H1 (cell line): ENCODE measurements around the gene QPCT. TPM values are rescaled to one million over a fixed set of nuclear protein-coding genes. Genes with fewer than 3 reads are reported as not detected.

Experiments
- BACH1 ChIP-seq: IDR thresholded peaks from 2 replicates; pipeline ENCODE4 v1.6.1; 2012; ENCODE audit warnings: low read length, improper control_type of control experiment
- EGR1 ChIP-seq: IDR thresholded peaks from 2 replicates; pipeline ENCODE4 v1.6.1; 2011; ENCODE audit warnings: low read depth, low read length, borderline replicate concordance
- GABPA ChIP-seq: IDR thresholded peaks from 2 replicates; pipeline ENCODE4 v1.6.1; 2011; ENCODE audit warnings: mild to moderate bottlenecking, low read length, moderate library complexity, borderline replicate concordance; ENCODE audit not compliant: insufficient read depth
- JUN ChIP-seq: IDR thresholded peaks from 2 replicates; pipeline ENCODE4 v1.6.1; 2011; ENCODE audit warnings: low read depth, mild to moderate bottlenecking, improper control_type of control experiment, low read length
- RFX5 ChIP-seq: IDR thresholded peaks from 2 replicates; pipeline ENCODE4 v1.6.1; 2011; ENCODE audit warnings: low read depth, low read length, improper control_type of control experiment, borderline replicate concordance
- SIN3A ChIP-seq, 2 experiments: IDR thresholded peaks in 1 of 2; conservative IDR thresholded peaks in 1 of 2; 2 replicates each; pipeline ENCODE4 v1.6.1; 2011 to 2012; ENCODE audit warnings: low read length in 2 of 2, improper control_type of control experiment in 1 of 2, low read depth in 1 of 2, mild to moderate bottlenecking in 1 of 2
- TAF7 ChIP-seq: optimal IDR thresholded peaks from 2 replicates; pipeline ENCODE3; 2011; ENCODE audit warnings: low read depth, mild to moderate bottlenecking, inconsistent platforms, low read length, moderate library complexity, borderline replicate concordance
- USF2 ChIP-seq: IDR thresholded peaks from 2 replicates; pipeline ENCODE4 v1.6.1; 2011; ENCODE audit warnings: low read length, improper control_type of control experiment
- polyA plus RNA-seq, 7 experiments: library from polyadenylated mRNA; depleted of rRNA in 3 of 7; stranded (reverse) in 5 of 7; unstranded in 2 of 7; fragments of >200 nt in 5 of 7; fragments of 200-250 nt in 2 of 7; gene quantifications; 1 replicate in 5 of 7; 2 replicates in 1 of 7; 4 replicates in 1 of 7; pipeline versions ENCODE4 v1.2.1 to v1.2.3, GENCODE V29; 2011 to 2013; ENCODE audit warnings: missing spikeins in 2 of 7, mixed read lengths in 2 of 7
- total RNA-seq: library from RNA; stranded (reverse); fragmentation: NEBNext Ultra II Directional; extraction: Animal tissue kit (Norgen Biotek cat#: 25700); gene quantifications from 2 replicates; pipeline ENCODE4 v1.2.1, GENCODE V29; 2021
- TF ChIP-seq, protein P1 (sequence below): fragments of 300-600 bp; sonication (generic); IDR thresholded peaks from 2 replicates; pipeline ENCODE4 v1.7.1; 2012; ENCODE audit warnings: low read length, moderate library complexity, mild to moderate bottlenecking, inconsistent platforms; ENCODE audit not compliant: insufficient replicate concordance

The QPCT gene
- total and polyA plus RNA-seq, 2 of the 8 experiments (the other 6 are each of a cell fraction or from before 2014, with no cell fraction given): 4.0 to 4.3 TPM

DNA sequence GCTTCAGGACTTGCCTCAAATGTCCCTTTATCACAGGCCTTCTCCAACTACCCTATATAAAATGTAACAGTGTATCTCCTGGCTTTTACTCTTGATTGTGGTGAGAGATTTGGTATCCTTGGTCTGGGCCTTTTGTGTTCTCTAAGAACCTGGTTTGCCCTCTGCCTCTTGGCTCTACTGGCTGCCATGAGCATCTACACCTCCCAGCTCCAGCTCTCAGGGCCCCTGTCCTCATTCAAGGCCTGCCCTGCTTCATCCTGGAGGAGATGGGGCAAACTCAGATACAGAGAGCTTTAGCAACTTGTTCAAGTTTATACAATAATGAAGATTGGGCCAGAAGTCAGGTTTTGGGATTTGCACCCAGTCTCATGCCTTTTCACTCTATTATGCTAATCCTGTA is 45.0 kb downstream of the QPCT start (continued):
- TF ChIP-seq, protein P1, sequence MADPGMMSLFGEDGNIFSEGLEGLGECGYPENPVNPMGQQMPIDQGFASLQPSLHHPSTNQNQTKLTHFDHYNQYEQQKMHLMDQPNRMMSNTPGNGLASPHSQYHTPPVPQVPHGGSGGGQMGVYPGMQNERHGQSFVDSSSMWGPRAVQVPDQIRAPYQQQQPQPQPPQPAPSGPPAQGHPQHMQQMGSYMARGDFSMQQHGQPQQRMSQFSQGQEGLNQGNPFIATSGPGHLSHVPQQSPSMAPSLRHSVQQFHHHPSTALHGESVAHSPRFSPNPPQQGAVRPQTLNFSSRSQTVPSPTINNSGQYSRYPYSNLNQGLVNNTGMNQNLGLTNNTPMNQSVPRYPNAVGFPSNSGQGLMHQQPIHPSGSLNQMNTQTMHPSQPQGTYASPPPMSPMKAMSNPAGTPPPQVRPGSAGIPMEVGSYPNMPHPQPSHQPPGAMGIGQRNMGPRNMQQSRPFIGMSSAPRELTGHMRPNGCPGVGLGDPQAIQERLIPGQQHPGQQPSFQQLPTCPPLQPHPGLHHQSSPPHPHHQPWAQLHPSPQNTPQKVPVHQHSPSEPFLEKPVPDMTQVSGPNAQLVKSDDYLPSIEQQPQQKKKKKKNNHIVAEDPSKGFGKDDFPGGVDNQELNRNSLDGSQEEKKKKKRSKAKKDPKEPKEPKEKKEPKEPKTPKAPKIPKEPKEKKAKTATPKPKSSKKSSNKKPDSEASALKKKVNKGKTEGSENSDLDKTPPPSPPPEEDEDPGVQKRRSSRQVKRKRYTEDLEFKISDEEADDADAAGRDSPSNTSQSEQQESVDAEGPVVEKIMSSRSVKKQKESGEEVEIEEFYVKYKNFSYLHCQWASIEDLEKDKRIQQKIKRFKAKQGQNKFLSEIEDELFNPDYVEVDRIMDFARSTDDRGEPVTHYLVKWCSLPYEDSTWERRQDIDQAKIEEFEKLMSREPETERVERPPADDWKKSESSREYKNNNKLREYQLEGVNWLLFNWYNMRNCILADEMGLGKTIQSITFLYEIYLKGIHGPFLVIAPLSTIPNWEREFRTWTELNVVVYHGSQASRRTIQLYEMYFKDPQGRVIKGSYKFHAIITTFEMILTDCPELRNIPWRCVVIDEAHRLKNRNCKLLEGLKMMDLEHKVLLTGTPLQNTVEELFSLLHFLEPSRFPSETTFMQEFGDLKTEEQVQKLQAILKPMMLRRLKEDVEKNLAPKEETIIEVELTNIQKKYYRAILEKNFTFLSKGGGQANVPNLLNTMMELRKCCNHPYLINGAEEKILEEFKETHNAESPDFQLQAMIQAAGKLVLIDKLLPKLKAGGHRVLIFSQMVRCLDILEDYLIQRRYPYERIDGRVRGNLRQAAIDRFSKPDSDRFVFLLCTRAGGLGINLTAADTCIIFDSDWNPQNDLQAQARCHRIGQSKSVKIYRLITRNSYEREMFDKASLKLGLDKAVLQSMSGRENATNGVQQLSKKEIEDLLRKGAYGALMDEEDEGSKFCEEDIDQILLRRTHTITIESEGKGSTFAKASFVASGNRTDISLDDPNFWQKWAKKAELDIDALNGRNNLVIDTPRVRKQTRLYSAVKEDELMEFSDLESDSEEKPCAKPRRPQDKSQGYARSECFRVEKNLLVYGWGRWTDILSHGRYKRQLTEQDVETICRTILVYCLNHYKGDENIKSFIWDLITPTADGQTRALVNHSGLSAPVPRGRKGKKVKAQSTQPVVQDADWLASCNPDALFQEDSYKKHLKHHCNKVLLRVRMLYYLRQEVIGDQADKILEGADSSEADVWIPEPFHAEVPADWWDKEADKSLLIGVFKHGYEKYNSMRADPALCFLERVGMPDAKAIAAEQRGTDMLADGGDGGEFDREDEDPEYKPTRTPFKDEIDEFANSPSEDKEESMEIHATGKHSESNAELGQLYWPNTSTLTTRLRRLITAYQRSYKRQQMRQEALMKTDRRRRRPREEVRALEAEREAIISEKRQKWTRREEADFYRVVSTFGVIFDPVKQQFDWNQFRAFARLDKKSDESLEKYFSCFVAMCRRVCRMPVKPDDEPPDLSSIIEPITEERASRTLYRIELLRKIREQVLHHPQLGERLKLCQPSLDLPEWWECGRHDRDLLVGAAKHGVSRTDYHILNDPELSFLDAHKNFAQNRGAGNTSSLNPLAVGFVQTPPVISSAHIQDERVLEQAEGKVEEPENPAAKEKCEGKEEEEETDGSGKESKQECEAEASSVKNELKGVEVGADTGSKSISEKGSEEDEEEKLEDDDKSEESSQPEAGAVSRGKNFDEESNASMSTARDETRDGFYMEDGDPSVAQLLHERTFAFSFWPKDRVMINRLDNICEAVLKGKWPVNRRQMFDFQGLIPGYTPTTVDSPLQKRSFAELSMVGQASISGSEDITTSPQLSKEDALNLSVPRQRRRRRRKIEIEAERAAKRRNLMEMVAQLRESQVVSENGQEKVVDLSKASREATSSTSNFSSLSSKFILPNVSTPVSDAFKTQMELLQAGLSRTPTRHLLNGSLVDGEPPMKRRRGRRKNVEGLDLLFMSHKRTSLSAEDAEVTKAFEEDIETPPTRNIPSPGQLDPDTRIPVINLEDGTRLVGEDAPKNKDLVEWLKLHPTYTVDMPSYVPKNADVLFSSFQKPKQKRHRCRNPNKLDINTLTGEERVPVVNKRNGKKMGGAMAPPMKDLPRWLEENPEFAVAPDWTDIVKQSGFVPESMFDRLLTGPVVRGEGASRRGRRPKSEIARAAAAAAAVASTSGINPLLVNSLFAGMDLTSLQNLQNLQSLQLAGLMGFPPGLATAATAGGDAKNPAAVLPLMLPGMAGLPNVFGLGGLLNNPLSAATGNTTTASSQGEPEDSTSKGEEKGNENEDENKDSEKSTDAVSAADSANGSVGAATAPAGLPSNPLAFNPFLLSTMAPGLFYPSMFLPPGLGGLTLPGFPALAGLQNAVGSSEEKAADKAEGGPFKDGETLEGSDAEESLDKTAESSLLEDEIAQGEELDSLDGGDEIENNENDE: no peak
- no peak for TF ChIP-seq SIN3A (conservative IDR thresholded peaks at IDR 0.05 in 1 of 2, IDR thresholded peaks at IDR 0.05 in 1 of 2; ENCODE audit: low read depth in 1 of 2, low read length in 2 of 2)
- no peak for TF ChIP-seq EGR1
- TF ChIP-seq BACH1: no peak
- TF ChIP-seq GABPA: no peak
- TF ChIP-seq TAF7: no peak
- TF ChIP-seq JUN: no peak
- no peak for TF ChIP-seq RFX5
- no peak for TF ChIP-seq USF2
